Activated T-cell treated with anti-CD3 and anti-CD28 coated beads for 1 hour (primary cell): ENCODE results near the gene WWC1.

ENCODE experiments used
- DNase-seq: peaks from one replicate; pipeline ENCODE4 v3.0.0-alpha.2; 2020; ENCODE audit warnings: low read depth

Gene WWC1

GRCh38 chr5:168364151-168364661 is 72.8 kb downstream of the WWC1 start:
- DNase-seq = no peak

GRCh38 chr5:168364750-168365550 is 73.5 kb downstream of the WWC1 start:
- no peak for DNase-seq

- DNase-seq = no peak
Measured at GRCh38 chr5:168365581-168366081, 74.2 kb downstream of the WWC1 start.

GRCh38 chr5:168366116-168366515 is 74.7 kb downstream of the WWC1 start:
- DNase-seq = no peak

GRCh38 chr5:168368854-168369253 is 77.4 kb downstream of the WWC1 start:
- no peak for DNase-seq

GRCh38 chr5:168370831-168371230 is 79.4 kb downstream of the WWC1 start:
- no peak for DNase-seq

- DNase-seq = no peak
Measured at GRCh38 chr5:168372356-168372946, 81.0 kb downstream of the WWC1 start.

- no peak for DNase-seq
Measured at GRCh38 chr5:168374532-168374931, 83.1 kb downstream of the WWC1 start.

GRCh38 chr5:168375214-168375613 is 83.8 kb downstream of the WWC1 start:
- no peak for DNase-seq

GRCh38 chr5:168377525-168377924 is 86.1 kb downstream of the WWC1 start:
- DNase-seq = no peak

- no peak for DNase-seq
Measured at GRCh38 chr5:168378741-168379140, 87.3 kb downstream of the WWC1 start.

GRCh38 chr5:168382421-168382820 is 91.0 kb downstream of the WWC1 start:
- DNase-seq = no peak

- DNase-seq = no peak
Measured at GRCh38 chr5:168390491-168390890, 99.0 kb downstream of the WWC1 start.

GRCh38 chr5:168393773-168394172 is 102.3 kb downstream of the WWC1 start:
- no peak for DNase-seq

- DNase-seq = no peak
Measured at GRCh38 chr5:168400429-168401220, 109.2 kb downstream of the WWC1 start.

- no peak for DNase-seq
Measured at GRCh38 chr5:168401226-168401625, 109.8 kb downstream of the WWC1 start.

- no peak for DNase-seq
Measured at GRCh38 chr5:168401880-168402279, 110.4 kb downstream of the WWC1 start.

GRCh38 chr5:168404365-168404764 is 112.9 kb downstream of the WWC1 start:
- no peak for DNase-seq

- no peak for DNase-seq
Measured at GRCh38 chr5:168407211-168407610, 115.8 kb downstream of the WWC1 start.

GRCh38 chr5:168408561-168409305 is 117.3 kb downstream of the WWC1 start:
- DNase-seq = no peak

- no peak for DNase-seq
Measured at GRCh38 chr5:168409591-168410458, 118.4 kb downstream of the WWC1 start.
